Measurements from ENCODE around the gene PARP4. TPM values are rescaled to one million over a fixed set of nuclear protein-coding genes. Genes with fewer than 3 reads are reported as not detected.

PARP4 gene
- total RNA-seq, 1 experiment from 2014 or later: 57.7 TPM

Other genes with a start within 250 kb of the PARP4 start
- gene C1QTNF9, start 203.2 kb downstream of the PARP4 start, total RNA-seq (2014; rRNA removed; shearing (Covaris generic)): not detected in 2 replicates
- gene ATP12A, start 167.6 kb upstream of the PARP4 start, total RNA-seq (2014; rRNA removed; shearing (Covaris generic)): not detected in 2 replicates

Measured in RPMI7951 (cell line).